K562 (cell line): ENCODE results near the gene CGN. TPM values are rescaled to one million over a fixed set of nuclear protein-coding genes. Genes with fewer than 3 reads are reported as not detected.
A peak's percentile ranks its signal among the peaks of the same experiment; 100 is the strongest.

Experiments used
- ATAC-seq: fragments of 200-7000 bp; cut with Tn5 transposase; 3 replicates; pipeline ENCODE4 v1.9.1; 2020; ENCODE audit warnings: moderate library complexity
- BruUV-seq: library from RNA; stranded (reverse); fragments of 400-500 nt; replicated peaks from 2 replicates; lab custom pipeline; 2021; lab: Mats Ljungman, UMichigan
- CTCF ChIA-PET: fragments of 300-600 bp; formaldehyde crosslinking; extraction: SDS; loops from one replicate; lab custom pipeline; 2021; ENCODE audit warnings: low intra/inter-chr PET ratio; lab: Yijun Ruan, JAX
- POLR2A ChIA-PET: fragments of 300-600, 350-650 bp; sonication (Branson Sonifier 250); formaldehyde crosslinking; extraction: SDS; loops from one replicate; lab custom pipeline; 2021; ENCODE audit warnings: antibody characterized with exemption, inconsistent platforms; lab: Yijun Ruan, JAX
- DNase-seq, 4 experiments: peaks; one replicate each; pipeline versions ENCODE4 v3.0.0 to v3.0.0-alpha.2; 2011 to 2018; ENCODE audit warnings: low spot score in 3 of 4, mixed read lengths in 3 of 4; ENCODE audit errors: extremely low read depth in 1 of 4
- FAIRE-seq: peaks from 2 replicates; lab custom pipeline; 2011; peaks lifted over from hg19 to GRCh38; lab: Jason Lieb, UNC
- H2AFZ ChIP-seq: 2 replicates; pipeline ENCODE4 v1.6.0; 2011; ENCODE audit warnings: low read depth, low read length, control low read depth, inconsistent platforms
- H3K27ac ChIP-seq: fragments of 200-600 bp; 3 replicates; pipeline ENCODE4 v1.8.0; 2011; ENCODE audit warnings: low read depth, mild to moderate bottlenecking, control low read depth, inconsistent platforms, low read length, moderate library complexity, mixed read lengths; ENCODE audit errors: extremely low read depth
- H3K27me3 ChIP-seq, 2 experiments: fragments of 300-600 bp in 1 of 2; 2 replicates in 1 of 2; 3 replicates in 1 of 2; pipeline versions ENCODE4 v1.6.0 to v1.8.0; 2011; ENCODE audit warnings: inconsistent platforms in 2 of 2, low read length in 2 of 2, mild to moderate bottlenecking in 1 of 2, mixed read lengths in 1 of 2, moderate library complexity in 1 of 2; ENCODE audit not compliant: control insufficient read depth in 2 of 2, insufficient read depth in 2 of 2
- H3K36me3 ChIP-seq: fragments of 300-600 bp; 3 replicates; pipeline ENCODE4 v1.8.0; 2011; ENCODE audit warnings: mild to moderate bottlenecking, low read length, inconsistent platforms; ENCODE audit not compliant: control insufficient read depth, insufficient read depth
- H3K4me1 ChIP-seq, 2 experiments: fragments of 200-600 bp in 1 of 2; replicated peaks in 1 of 2; 2 replicates in 1 of 2; 3 replicates in 1 of 2; pipeline versions ENCODE4 v1.5.1 to v1.8.0; 2011; ENCODE audit warnings: inconsistent platforms in 2 of 2, low read length in 2 of 2, mild to moderate bottlenecking in 1 of 2, mixed read lengths in 1 of 2, moderate library complexity in 1 of 2; ENCODE audit not compliant: control insufficient read depth in 2 of 2, insufficient read depth in 2 of 2
- H3K4me2 ChIP-seq: 2 replicates; pipeline ENCODE4 v1.6.1; 2011; ENCODE audit warnings: low read length, control low read depth, inconsistent platforms, mixed read lengths; ENCODE audit not compliant: insufficient read depth
- H3K4me3 ChIP-seq: fragments of 200-600 bp; sonication (generic), shearing (Covaris generic); 2 replicates; pipeline ENCODE4 v1.5.1; 2016; ENCODE audit warnings: control low read depth, inconsistent platforms
- H3K79me2 ChIP-seq: fragments of 200-600 bp; 3 replicates; pipeline ENCODE4 v1.8.0; 2011; ENCODE audit warnings: low read length, inconsistent platforms; ENCODE audit not compliant: control insufficient read depth, insufficient read depth
- H3K9ac ChIP-seq, 2 experiments: 2 replicates each; pipeline versions ENCODE4 v1.6.0 to v1.6.1; 2011; ENCODE audit warnings: low read depth in 2 of 2, low read length in 2 of 2, control low read depth in 1 of 2, inconsistent platforms in 1 of 2, mild to moderate bottlenecking in 1 of 2, mixed read lengths in 1 of 2; ENCODE audit not compliant: insufficient read depth in 1 of 2
- H3K9me1 ChIP-seq: one replicate; pipeline ENCODE4 v1.6.0; 2011; ENCODE audit warnings: inconsistent platforms, mild to moderate bottlenecking, low read length, moderate library complexity; ENCODE audit not compliant: control insufficient read depth, insufficient read depth
- H3K9me3 ChIP-seq: replicated peaks from 2 replicates; pipeline ENCODE4 v1.5.1; 2011; ENCODE audit warnings: low read depth, low read length, inconsistent platforms; ENCODE audit not compliant: control insufficient read depth, insufficient read depth
- H4K20me1 ChIP-seq: replicated peaks from 2 replicates; pipeline ENCODE4 v1.6.1; 2011; ENCODE audit warnings: low read length, inconsistent platforms, mixed read lengths; ENCODE audit not compliant: control insufficient read depth, insufficient read depth
- HDGF ChIP-seq: fragments of 450-650 bp; IDR thresholded peaks from 2 replicates; pipeline ENCODE4 v1.6.1; 2016
- LARP7 ChIP-seq: fragments of 450-650 bp; IDR thresholded peaks from 2 replicates; pipeline ENCODE4 v1.6.1; 2016
- OTX1 ChIP-seq: fragments of 450-650 bp; formaldehyde crosslinking; IDR thresholded peaks from 2 replicates; pipeline ENCODE4 v1.4.0; 2022; ENCODE audit warnings: mild to moderate bottlenecking
- POLR2B ChIP-seq: fragments of 450-650 bp; IDR thresholded peaks from 2 replicates; pipeline ENCODE4 v1.6.1; 2018; ENCODE audit warnings: low read depth; ENCODE audit not compliant: partially characterized antibody
- RBFOX2 ChIP-seq: fragments of 200-400 bp; formaldehyde crosslinking; IDR thresholded peaks from 2 replicates; pipeline ENCODE4 v1.6.1; 2017; ENCODE audit warnings: low read depth, mild to moderate bottlenecking, low read length, moderate library complexity
- RCOR1 ChIP-seq, 2 experiments: IDR thresholded peaks; 2 replicates each; pipeline ENCODE4 v1.6.1; 2012; ENCODE audit warnings: low read depth in 2 of 2, low read length in 2 of 2, borderline replicate concordance in 1 of 2, improper control_type of control experiment in 1 of 2
- SIRT6 ChIP-seq: IDR thresholded peaks from one replicate; pipeline ENCODE4 v1.6.1; 2012; ENCODE audit warnings: low read depth, mild to moderate bottlenecking, control low read depth, inconsistent platforms, low read length, moderate library complexity
- TARDBP ChIP-seq: fragments of 450-650 bp; IDR thresholded peaks from 2 replicates; pipeline ENCODE4 v1.6.1; 2016
- YBX1 ChIP-seq: fragments of 450-650 bp; IDR thresholded peaks from 2 replicates; pipeline ENCODE4 v1.7.1; 2016; ENCODE audit warnings: mild to moderate bottlenecking
- ZNF121 ChIP-seq: sonication (generic); formaldehyde crosslinking; conservative IDR thresholded peaks from 2 replicates; pipeline ENCODE4 v1.8.0; 2022; ENCODE audit warnings: missing genetic modification reagents
- ZNF507 ChIP-seq: conservative IDR thresholded peaks from 2 replicates; pipeline ENCODE4 v1.6.1; 2017; ENCODE audit warnings: missing genetic modification characterization, missing compliant biosample characterization
- ZNF785 ChIP-seq: fragments of 250-450 bp; sonication (Bioruptor Pico); IDR thresholded peaks from 2 replicates; pipeline ENCODE4 v1.4.0; 2020; ENCODE audit warnings: mild to moderate bottlenecking
- WGBS: fragments of 100-300 bp; shearing (Covaris generic); methylation state at CpG from one replicate; pipeline ENCODE4 v1.1.6; 2016; ENCODE audit warnings: low coverage, mixed read lengths; ENCODE audit not compliant: insufficient coverage; ENCODE audit errors: missing lambda C conversion rate; 5-methylcytosine and 5-hydroxymethylcytosine counted together
- in situ Hi-C: fragments of 300-500 bp; cut with MboI; formaldehyde crosslinking; loops from 4 replicates; pipeline ENCODE4 v1.15.0; 2018; ENCODE audit warnings: inconsistent platforms, mixed read lengths
- intact Hi-C: fragments of 100-400 bp; cut with micrococcal nuclease; formaldehyde crosslinking; loops from 2 replicates; pipeline ENCODE4 v1.14.2; 2022
- polyA plus RNA-seq, 8 experiments: library from polyadenylated mRNA; depleted of rRNA in 4 of 8; stranded (reverse) in 5 of 8; unstranded in 3 of 8; fragments of >200 nt; fragmentation: Nextera tagmentation in 2 of 8; fragmentation: Illumina TruSeq in 1 of 8; extraction: Ambion mirVana in 2 of 8; extraction: Trizol in 1 of 8; gene quantifications; 2 replicates each; pipeline versions ENCODE4 v1.2.1 to v1.2.3, GENCODE V29; 2011 to 2014; ENCODE audit warnings: inconsistent platforms in 1 of 8, missing spikeins in 1 of 8
- total RNA-seq, 7 experiments: library from RNA; depleted of rRNA in 6 of 7; stranded (reverse); fragments of >200 nt in 6 of 7; fragmentation: Illumina TruSeq in 2 of 7; extraction: Trizol in 2 of 7; gene quantifications; 2 replicates each; pipeline versions ENCODE4 v1.2.1 to v1.2.3, GENCODE V29; 2011 to 2021; ENCODE audit warnings: low replicate concordance in 1 of 7
- TF ChIP-seq, protein P1 (sequence below), 2 experiments: fragments of 450-650 bp; formaldehyde crosslinking in 1 of 2; IDR thresholded peaks; 2 replicates each; pipeline versions ENCODE4 v1.4.0 to v1.6.1; 2014 to 2020; ENCODE audit warnings: mild to moderate bottlenecking in 2 of 2, borderline replicate concordance in 1 of 2, low read depth in 1 of 2
- TF ChIP-seq, protein P2 (sequence below): sonication (generic); formaldehyde crosslinking; IDR thresholded peaks from 2 replicates; pipeline ENCODE4 v1.8.1; 2023; ENCODE audit warnings: mild to moderate bottlenecking, missing genetic modification reagents

CGN gene
- total and polyA plus RNA-seq, 9 of the 15 experiments (the other 6 are each of a cell fraction or from before 2014, with no cell fraction given) = 0.03 to 1.4 (median 0.14) TPM; not detected in 2

- H3K4me3 ChIP-seq = no peak overlapping the region
- peak; percentile 15 for FAIRE-seq
- intact Hi-C loops (no loop called here), in situ Hi-C loops (no loop called here)
- H3K27me3 ChIP-seq = no peaks in the 10 kb centered on the region
- DNase-seq = no peak
- H3K36me3 ChIP-seq = no peaks in the 10 kb centered on the region
- H3K9me1 ChIP-seq = no peaks in the 10 kb centered on the region
- H3K4me1 ChIP-seq = peaks cover 3 to 16% of the 10 kb centered on the region in 2 experiments; a peak in 3 of 5 replicates
- ATAC-seq = no peak
- CTCF ChIA-PET = no interaction called here
- 53% methylated on average over 7 of the region's 7 CpGs for WGBS
- H3K9me3 ChIP-seq = no peaks in the 10 kb centered on the region
- BruUV-seq = no TSS peak
- POLR2A ChIA-PET = interaction anchor here (1.1 kb wide), 1 partner anchor 26 kb away, joined by 3 read pairs; no protein-coding TSS in a partner anchor
- H4K20me1 ChIP-seq = no peaks in the 10 kb centered on the region
- H3K79me2 ChIP-seq = no peaks in the 10 kb centered on the region
- peak overlapping the region in 1 of 2 experiments; percentile 67; a peak in 1 of 4 replicates for H3K9ac ChIP-seq
- no peak overlapping the region for H3K27ac ChIP-seq
- H3K4me2 ChIP-seq = peak overlapping the region; percentile 36; the same call in 1 of the 2 replicates
- peak overlapping the region; percentile 53 for H2AFZ ChIP-seq
- TF ChIP-seq YBX1 (no peak), ZNF785 (no peak), POLR2B (no peak), TARDBP (no peak), OTX1 (no peak), ZNF121 (CRISPR knock-in tag) (no peak), SIRT6 (no peak), HDGF (no peak), RBFOX2 (no peak), LARP7 (no peak), ZNF507 (tag) (no peak), RCOR1 (IDR thresholded peaks at IDR 0.05; ENCODE audit: borderline replicate concordance in 1 of 2, low read depth in 2 of 2, low read length in 2 of 2) (no peak)
- TF ChIP-seq, protein P1, sequence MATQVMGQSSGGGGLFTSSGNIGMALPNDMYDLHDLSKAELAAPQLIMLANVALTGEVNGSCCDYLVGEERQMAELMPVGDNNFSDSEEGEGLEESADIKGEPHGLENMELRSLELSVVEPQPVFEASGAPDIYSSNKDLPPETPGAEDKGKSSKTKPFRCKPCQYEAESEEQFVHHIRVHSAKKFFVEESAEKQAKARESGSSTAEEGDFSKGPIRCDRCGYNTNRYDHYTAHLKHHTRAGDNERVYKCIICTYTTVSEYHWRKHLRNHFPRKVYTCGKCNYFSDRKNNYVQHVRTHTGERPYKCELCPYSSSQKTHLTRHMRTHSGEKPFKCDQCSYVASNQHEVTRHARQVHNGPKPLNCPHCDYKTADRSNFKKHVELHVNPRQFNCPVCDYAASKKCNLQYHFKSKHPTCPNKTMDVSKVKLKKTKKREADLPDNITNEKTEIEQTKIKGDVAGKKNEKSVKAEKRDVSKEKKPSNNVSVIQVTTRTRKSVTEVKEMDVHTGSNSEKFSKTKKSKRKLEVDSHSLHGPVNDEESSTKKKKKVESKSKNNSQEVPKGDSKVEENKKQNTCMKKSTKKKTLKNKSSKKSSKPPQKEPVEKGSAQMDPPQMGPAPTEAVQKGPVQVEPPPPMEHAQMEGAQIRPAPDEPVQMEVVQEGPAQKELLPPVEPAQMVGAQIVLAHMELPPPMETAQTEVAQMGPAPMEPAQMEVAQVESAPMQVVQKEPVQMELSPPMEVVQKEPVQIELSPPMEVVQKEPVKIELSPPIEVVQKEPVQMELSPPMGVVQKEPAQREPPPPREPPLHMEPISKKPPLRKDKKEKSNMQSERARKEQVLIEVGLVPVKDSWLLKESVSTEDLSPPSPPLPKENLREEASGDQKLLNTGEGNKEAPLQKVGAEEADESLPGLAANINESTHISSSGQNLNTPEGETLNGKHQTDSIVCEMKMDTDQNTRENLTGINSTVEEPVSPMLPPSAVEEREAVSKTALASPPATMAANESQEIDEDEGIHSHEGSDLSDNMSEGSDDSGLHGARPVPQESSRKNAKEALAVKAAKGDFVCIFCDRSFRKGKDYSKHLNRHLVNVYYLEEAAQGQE (IDR thresholded peaks at IDR 0.05; ENCODE audit: borderline replicate concordance) = no peak
- TF ChIP-seq, protein P1 (CRISPR knock-in tag; IDR thresholded peaks at IDR 0.05; ENCODE audit: low read depth) = no peak
- TF ChIP-seq, protein P2, sequence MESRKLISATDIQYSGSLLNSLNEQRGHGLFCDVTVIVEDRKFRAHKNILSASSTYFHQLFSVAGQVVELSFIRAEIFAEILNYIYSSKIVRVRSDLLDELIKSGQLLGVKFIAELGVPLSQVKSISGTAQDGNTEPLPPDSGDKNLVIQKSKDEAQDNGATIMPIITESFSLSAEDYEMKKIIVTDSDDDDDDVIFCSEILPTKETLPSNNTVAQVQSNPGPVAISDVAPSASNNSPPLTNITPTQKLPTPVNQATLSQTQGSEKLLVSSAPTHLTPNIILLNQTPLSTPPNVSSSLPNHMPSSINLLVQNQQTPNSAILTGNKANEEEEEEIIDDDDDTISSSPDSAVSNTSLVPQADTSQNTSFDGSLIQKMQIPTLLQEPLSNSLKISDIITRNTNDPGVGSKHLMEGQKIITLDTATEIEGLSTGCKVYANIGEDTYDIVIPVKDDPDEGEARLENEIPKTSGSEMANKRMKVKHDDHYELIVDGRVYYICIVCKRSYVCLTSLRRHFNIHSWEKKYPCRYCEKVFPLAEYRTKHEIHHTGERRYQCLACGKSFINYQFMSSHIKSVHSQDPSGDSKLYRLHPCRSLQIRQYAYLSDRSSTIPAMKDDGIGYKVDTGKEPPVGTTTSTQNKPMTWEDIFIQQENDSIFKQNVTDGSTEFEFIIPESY (CRISPR knock-in tag) = no peak
Measured at GRCh38 chr1:151584780-151585179, 73.6 kb downstream of the CGN start.
